ENCODE data around the gene AGL.

- TF ChIP-seq EZH2phosphoT487 (IDR thresholded peaks at IDR 0.05; ENCODE audit: borderline replicate concordance) (no peak), CTCF (conservative IDR thresholded peaks at IDR 0.05; ENCODE audit: low read length) (no peak)
Observed at GRCh38 chr1:99843760-99844159, 6.4 kb upstream of the AGL start.

Measured in Loucy (cell line).